ENCODE results near the gene ROBO1.

ROBO1 gene

GRCh38 chr3:78912687-78913086 lies 855.1 kb downstream of the ROBO1 start:
- H3K27ac ChIP-seq: no peak overlapping the region
- DNase-seq (ENCODE audit: low read depth, low spot score): no peak
- TF ChIP-seq FOXP2 (optimal IDR thresholded peaks at IDR 0.05; ENCODE audit: control extremely low read depth, extremely low read length, insufficient read depth): no peak

GRCh38 chr3:78912259-78912658 lies 855.5 kb downstream of the ROBO1 start:
- Histone ChIP-seq H3K9me3 (ENCODE audit: low read depth, low read length) (no peaks in the 10 kb centered on the region), H3K4me3 (no peak overlapping the region), H3K27ac (no peak overlapping the region), H3K36me3 (ENCODE audit: insufficient read depth, low read length) (no peaks in the 10 kb centered on the region), H3K9ac (ENCODE audit: insufficient read length) (no peak overlapping the region)
- TF ChIP-seq POLR2AphosphoS5 (IDR thresholded peaks at IDR 0.05; ENCODE audit: borderline replicate concordance, low read depth, low read length) (no peak), FOXP2 (optimal IDR thresholded peaks at IDR 0.05; ENCODE audit: control extremely low read depth, extremely low read length, insufficient read depth) (no peak), EZH2 (IDR thresholded peaks at IDR 0.05) (no peak)
- no peak for DNase-seq (ENCODE audit: low read depth, low spot score)

More at GRCh38 chr3:78912687-78913086, 855.1 kb downstream of the ROBO1 start:
- Histone ChIP-seq H3K4me3 (no peak overlapping the region), H3K9ac (ENCODE audit: insufficient read length) (no peak overlapping the region), H3K36me3 (ENCODE audit: insufficient read depth, low read length) (no peaks in the 10 kb centered on the region), H3K9me3 (ENCODE audit: low read depth, low read length) (no peaks in the 10 kb centered on the region)

GRCh38 chr3:78911394-78911793 lies 856.4 kb downstream of the ROBO1 start:
- Histone ChIP-seq H3K9ac (ENCODE audit: insufficient read length) (no peak overlapping the region), H3K27ac (no peak overlapping the region), H3K4me3 (no peak overlapping the region), H3K9me3 (ENCODE audit: low read depth, low read length) (no peaks in the 10 kb centered on the region), H3K36me3 (ENCODE audit: insufficient read depth, low read length) (no peaks in the 10 kb centered on the region)
- TF ChIP-seq EZH2 (IDR thresholded peaks at IDR 0.05): no peak
- no peak for TF ChIP-seq FOXP2 (optimal IDR thresholded peaks at IDR 0.05; ENCODE audit: control extremely low read depth, extremely low read length, insufficient read depth)
- no peak for TF ChIP-seq POLR2AphosphoS5 (IDR thresholded peaks at IDR 0.05; ENCODE audit: borderline replicate concordance, low read depth, low read length)
- DNase-seq (ENCODE audit: low read depth, low spot score): no peak

- Histone ChIP-seq H3K36me3 (ENCODE audit: insufficient read depth, low read length) (no peaks in the 10 kb centered on the region), H3K27ac (no peak overlapping the region), H3K4me3 (no peak overlapping the region), H3K9ac (ENCODE audit: insufficient read length) (no peak overlapping the region), H3K9me3 (ENCODE audit: low read depth, low read length) (no peaks in the 10 kb centered on the region)
- TF ChIP-seq EZH2 (IDR thresholded peaks at IDR 0.05) (no peak), POLR2AphosphoS5 (IDR thresholded peaks at IDR 0.05; ENCODE audit: borderline replicate concordance, low read depth, low read length) (no peak), FOXP2 (optimal IDR thresholded peaks at IDR 0.05; ENCODE audit: control extremely low read depth, extremely low read length, insufficient read depth) (no peak)
- no peak for DNase-seq (ENCODE audit: low read depth, low spot score)
Observed at GRCh38 chr3:78908236-78908635, 859.6 kb downstream of the ROBO1 start.

- Histone ChIP-seq H3K9me3 (ENCODE audit: low read depth, low read length) (no peaks in the 10 kb centered on the region), H3K27ac (no peak overlapping the region), H3K36me3 (ENCODE audit: insufficient read depth, low read length) (no peaks in the 10 kb centered on the region), H3K4me3 (no peak overlapping the region), H3K9ac (ENCODE audit: insufficient read length) (no peak overlapping the region)
- TF ChIP-seq EZH2 (IDR thresholded peaks at IDR 0.05) (no peak), FOXP2 (optimal IDR thresholded peaks at IDR 0.05; ENCODE audit: control extremely low read depth, extremely low read length, insufficient read depth) (no peak), POLR2AphosphoS5 (IDR thresholded peaks at IDR 0.05; ENCODE audit: borderline replicate concordance, low read depth, low read length) (no peak)
- DNase-seq (ENCODE audit: low read depth, low spot score): no peak
Observed at GRCh38 chr3:78907367-78907766, 860.4 kb downstream of the ROBO1 start.

- TF ChIP-seq POLR2AphosphoS5 (IDR thresholded peaks at IDR 0.05; ENCODE audit: borderline replicate concordance, low read depth, low read length) (no peak), FOXP2 (optimal IDR thresholded peaks at IDR 0.05; ENCODE audit: control extremely low read depth, extremely low read length, insufficient read depth) (no peak), EZH2 (IDR thresholded peaks at IDR 0.05) (no peak)
- no peak for DNase-seq (ENCODE audit: low read depth, low spot score)
Observed at GRCh38 chr3:78906930-78907329, 860.9 kb downstream of the ROBO1 start.

GRCh38 chr3:78906245-78906644 lies 861.6 kb downstream of the ROBO1 start:
- Histone ChIP-seq H3K36me3 (ENCODE audit: insufficient read depth, low read length) (no peaks in the 10 kb centered on the region), H3K9me3 (ENCODE audit: low read depth, low read length) (no peaks in the 10 kb centered on the region), H3K4me3 (no peak overlapping the region), H3K9ac (ENCODE audit: insufficient read length) (no peak overlapping the region), H3K27ac (no peak overlapping the region)
- no peak for TF ChIP-seq POLR2AphosphoS5 (IDR thresholded peaks at IDR 0.05; ENCODE audit: borderline replicate concordance, low read depth, low read length)
- no peak for TF ChIP-seq EZH2 (IDR thresholded peaks at IDR 0.05)
- no peak for TF ChIP-seq FOXP2 (optimal IDR thresholded peaks at IDR 0.05; ENCODE audit: control extremely low read depth, extremely low read length, insufficient read depth)
- no peak for DNase-seq (ENCODE audit: low read depth, low spot score)

More at GRCh38 chr3:78906930-78907329, 860.9 kb downstream of the ROBO1 start:
- H3K27ac ChIP-seq: no peak overlapping the region
- no peaks in the 10 kb centered on the region for H3K9me3 ChIP-seq (ENCODE audit: low read depth, low read length)
- no peak overlapping the region for H3K4me3 ChIP-seq
- H3K36me3 ChIP-seq (ENCODE audit: insufficient read depth, low read length): no peaks in the 10 kb centered on the region
- no peak overlapping the region for H3K9ac ChIP-seq (ENCODE audit: insufficient read length)

- TF ChIP-seq EZH2 (IDR thresholded peaks at IDR 0.05) (no peak), POLR2AphosphoS5 (IDR thresholded peaks at IDR 0.05; ENCODE audit: borderline replicate concordance, low read depth, low read length) (no peak), FOXP2 (optimal IDR thresholded peaks at IDR 0.05; ENCODE audit: control extremely low read depth, extremely low read length, insufficient read depth) (no peak)
- DNase-seq (ENCODE audit: low read depth, low spot score): no peak
- H3K27ac ChIP-seq: no peak overlapping the region
- no peaks in the 10 kb centered on the region for H3K36me3 ChIP-seq (ENCODE audit: insufficient read depth, low read length)
- H3K9me3 ChIP-seq (ENCODE audit: low read depth, low read length): no peaks in the 10 kb centered on the region
- no peak overlapping the region for H3K4me3 ChIP-seq
- no peak overlapping the region for H3K9ac ChIP-seq (ENCODE audit: insufficient read length)
Observed at GRCh38 chr3:78905700-78906099, 862.1 kb downstream of the ROBO1 start.

GRCh38 chr3:78901544-78901943 lies 866.3 kb downstream of the ROBO1 start:
- no peaks in the 10 kb centered on the region for H3K36me3 ChIP-seq (ENCODE audit: insufficient read depth, low read length)
- no peaks in the 10 kb centered on the region for H3K9me3 ChIP-seq (ENCODE audit: low read depth, low read length)
- DNase-seq (ENCODE audit: low read depth, low spot score): no peak
- H3K4me3 ChIP-seq: no peak overlapping the region
- TF ChIP-seq EZH2 (IDR thresholded peaks at IDR 0.05) (no peak), POLR2AphosphoS5 (IDR thresholded peaks at IDR 0.05; ENCODE audit: borderline replicate concordance, low read depth, low read length) (no peak), FOXP2 (optimal IDR thresholded peaks at IDR 0.05; ENCODE audit: control extremely low read depth, extremely low read length, insufficient read depth) (no peak)
- no peak overlapping the region for H3K27ac ChIP-seq
- H3K9ac ChIP-seq (ENCODE audit: insufficient read length): no peak overlapping the region

Measured in SK-N-MC (cell line).